Fibroblast of lung (primary cell): ENCODE measurements around the gene CACNA1H.

Experiments
- CTCF ChIP-seq, 2 donors: IDR thresholded peaks in 1 of 2; conservative IDR thresholded peaks in 1 of 2; 1 replicate in 1 of 2; 2 replicates in 1 of 2; pipeline ENCODE4 v1.5.1; 2011 to 2012; ENCODE audit warnings: low read length in 2 of 2, control low read depth in 1 of 2, inconsistent platforms in 1 of 2, low read depth in 1 of 2, mild to moderate bottlenecking in 1 of 2
- EZH2 ChIP-seq: IDR thresholded peaks from 2 replicates; pipeline ENCODE4 v1.5.1; 2012; ENCODE audit warnings: low read length, control low read depth, mild to moderate bottlenecking; ENCODE audit errors: missing control alignments

GRCh38 chr16:1158456-1159324 is 5.8 kb downstream of the CACNA1H start:
- no peak for TF ChIP-seq CTCF (conservative IDR thresholded peaks at IDR 0.05 in 1 of 2, IDR thresholded peaks at IDR 0.05 in 1 of 2; ENCODE audit: low read depth in 1 of 2, low read length in 2 of 2)
- TF ChIP-seq EZH2 = no peak
